ENCODE measurements around the gene PARD3B. TPM values are rescaled to one million over a fixed set of nuclear protein-coding genes. Genes with fewer than 3 reads are reported as not detected.

PARD3B gene
- total RNA-seq, 4 donors from 2014 or later, result 6.5 to 17.3 (median 12.7) TPM

- DNase-seq (ENCODE audit: low spot score in 2 of 2), result no peak
- no peak overlapping the region for H3K4me3 ChIP-seq (ENCODE audit: low read depth, poor library complexity, severe bottlenecking)
- intact Hi-C loops (cut with DNase I; ENCODE audit: low total_unique reads), result no loop called here
- WGBS, 2 donors, result 56 to 63% methylated on average over 2 of the region's 2 CpGs
- TF ChIP-seq, protein P1, sequence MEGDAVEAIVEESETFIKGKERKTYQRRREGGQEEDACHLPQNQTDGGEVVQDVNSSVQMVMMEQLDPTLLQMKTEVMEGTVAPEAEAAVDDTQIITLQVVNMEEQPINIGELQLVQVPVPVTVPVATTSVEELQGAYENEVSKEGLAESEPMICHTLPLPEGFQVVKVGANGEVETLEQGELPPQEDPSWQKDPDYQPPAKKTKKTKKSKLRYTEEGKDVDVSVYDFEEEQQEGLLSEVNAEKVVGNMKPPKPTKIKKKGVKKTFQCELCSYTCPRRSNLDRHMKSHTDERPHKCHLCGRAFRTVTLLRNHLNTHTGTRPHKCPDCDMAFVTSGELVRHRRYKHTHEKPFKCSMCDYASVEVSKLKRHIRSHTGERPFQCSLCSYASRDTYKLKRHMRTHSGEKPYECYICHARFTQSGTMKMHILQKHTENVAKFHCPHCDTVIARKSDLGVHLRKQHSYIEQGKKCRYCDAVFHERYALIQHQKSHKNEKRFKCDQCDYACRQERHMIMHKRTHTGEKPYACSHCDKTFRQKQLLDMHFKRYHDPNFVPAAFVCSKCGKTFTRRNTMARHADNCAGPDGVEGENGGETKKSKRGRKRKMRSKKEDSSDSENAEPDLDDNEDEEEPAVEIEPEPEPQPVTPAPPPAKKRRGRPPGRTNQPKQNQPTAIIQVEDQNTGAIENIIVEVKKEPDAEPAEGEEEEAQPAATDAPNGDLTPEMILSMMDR (IDR thresholded peaks at IDR 0.05), result no peak
- TF ChIP-seq POLR2A (IDR thresholded peaks at IDR 0.05), result no peak
These were observed 58.8 kb downstream of the PARD3B start for GRCh38 chr2:204604061-204604460.

- 20 to 27% methylated on average over 2 of the region's 2 CpGs for WGBS, 2 donors
- TF ChIP-seq, protein P1 (IDR thresholded peaks at IDR 0.05), result no peak
- TF ChIP-seq POLR2A (IDR thresholded peaks at IDR 0.05), result no peak
- intact Hi-C loops (cut with DNase I; ENCODE audit: low total_unique reads), result no loop called here
- DNase-seq (ENCODE audit: low spot score in 2 of 2), result no peak
- H3K4me3 ChIP-seq (ENCODE audit: low read depth, poor library complexity, severe bottlenecking), result no peak overlapping the region
These were observed 63.1 kb downstream of the PARD3B start for GRCh38 chr2:204608237-204608939.

GRCh38 chr2:204611017-204611631 is 65.8 kb downstream of the PARD3B start:
- intact Hi-C loops (cut with DNase I; ENCODE audit: low total_unique reads), result no loop called here

GRCh38 chr2:204611764-204612163 is 66.5 kb downstream of the PARD3B start:
- no peak overlapping the region for H3K4me3 ChIP-seq (ENCODE audit: low read depth, poor library complexity, severe bottlenecking)
- WGBS, 2 donors, result 97 to 98% methylated on average over 2 of the region's 2 CpGs
- no peak for DNase-seq (ENCODE audit: low spot score in 2 of 2)
- intact Hi-C loops (cut with DNase I; ENCODE audit: low total_unique reads), result no loop called here
- TF ChIP-seq POLR2A (IDR thresholded peaks at IDR 0.05), result no peak
- TF ChIP-seq, protein P1 (IDR thresholded peaks at IDR 0.05), result no peak

More at GRCh38 chr2:204611017-204611631, 65.8 kb downstream of the PARD3B start:
- WGBS, 2 donors, result 93 to 94% methylated on average over 5 of the region's 5 CpGs
- no peak for DNase-seq (ENCODE audit: low spot score in 2 of 2)
- no peak overlapping the region for H3K4me3 ChIP-seq (ENCODE audit: low read depth, poor library complexity, severe bottlenecking)
- TF ChIP-seq, protein P1 (IDR thresholded peaks at IDR 0.05), result no peak
- TF ChIP-seq POLR2A (IDR thresholded peaks at IDR 0.05), result no peak

DNA sequence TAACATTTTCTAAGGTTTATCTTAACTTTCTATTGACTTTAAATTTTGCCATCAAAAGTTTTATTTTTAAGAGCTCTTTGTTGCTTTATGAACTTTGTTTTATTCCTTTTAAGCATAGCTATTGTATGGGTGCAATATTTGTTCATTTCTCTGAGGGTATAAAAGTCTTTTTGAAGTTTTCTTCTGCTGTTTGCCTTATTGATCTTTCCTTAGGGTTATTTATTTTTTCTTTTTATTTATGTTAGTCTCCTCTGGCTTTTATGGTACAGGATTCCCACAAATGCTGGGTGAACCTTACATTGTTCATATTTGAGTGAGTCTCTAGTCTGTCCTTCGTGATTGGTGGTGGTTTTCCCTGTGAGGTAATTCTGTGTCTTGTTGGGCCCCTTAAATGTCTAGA is 68.4 kb downstream of the PARD3B start:
- DNase-seq (ENCODE audit: low spot score in 2 of 2), result no peak
- no peak overlapping the region for H3K4me3 ChIP-seq (ENCODE audit: low read depth, poor library complexity, severe bottlenecking)
- WGBS, 2 donors, result 87 to 92% methylated on average over 1 of the region's 1 CpG
- TF ChIP-seq POLR2A (IDR thresholded peaks at IDR 0.05), result no peak
- TF ChIP-seq, protein P1 (IDR thresholded peaks at IDR 0.05), result no peak
- intact Hi-C loops (cut with DNase I; ENCODE audit: low total_unique reads), result no loop called here

All from lower leg skin (tissue), 4 donors.